GM12864 (cell line): ENCODE measurements around the gene PLCB2.

Source experiments
- DNase-seq: peaks from one replicate; pipeline ENCODE4 v3.0.0-alpha.2; 2011; ENCODE audit warnings: low read depth
- H3K4me3 ChIP-seq: 2 replicates; pipeline ENCODE4 v1.5.1; 2011; ENCODE audit warnings: mild to moderate bottlenecking, low read depth, low read length, control low read depth
- CTCF ChIP-seq: IDR thresholded peaks from 2 replicates; pipeline ENCODE4 v1.5.1; 2011; ENCODE audit warnings: low read depth, mild to moderate bottlenecking, moderate library complexity, low read length, control low read depth, inconsistent platforms; ENCODE audit errors: missing control alignments

The PLCB2 gene

GRCh38 chr15:40339621-40339945 is 31.8 kb upstream of the PLCB2 start:
- DNase-seq, result no peak
- no peak for TF ChIP-seq CTCF
- H3K4me3 ChIP-seq, result no peak overlapping the region

GRCh38 chr15:40338921-40339620 is 31.3 kb upstream of the PLCB2 start:
- TF ChIP-seq CTCF, result no peak
- H3K4me3 ChIP-seq, result no peak overlapping the region
- no peak for DNase-seq

GRCh38 chr15:40338041-40338657 is 30.4 kb upstream of the PLCB2 start:
- DNase-seq, result peak; percentile 44
- H3K4me3 ChIP-seq, result no peak overlapping the region
- TF ChIP-seq CTCF, result peak; percentile 96

- no peak for DNase-seq
- no peak for TF ChIP-seq CTCF
- H3K4me3 ChIP-seq, result no peak overlapping the region
Measured at GRCh38 chr15:40337597-40337996, 29.9 kb upstream of the PLCB2 start.

GRCh38 chr15:40336744-40337122 is 29.0 kb upstream of the PLCB2 start:
- no peak for DNase-seq
- H3K4me3 ChIP-seq, result no peak overlapping the region
- peak; percentile 44 for TF ChIP-seq CTCF

- no peak overlapping the region for H3K4me3 ChIP-seq
- DNase-seq, result no peak
- no peak for TF ChIP-seq CTCF
Measured at GRCh38 chr15:40335938-40336743, 28.4 kb upstream of the PLCB2 start.
